HEK293 (cell line): ENCODE data around the gene CDH24.

Experiments used
- CTCF ChIA-PET: fragments of 350-600 bp; formaldehyde crosslinking; extraction: SDS; loops from one replicate; lab custom pipeline; 2021; ENCODE audit warnings: antibody characterized with exemption; lab: Yijun Ruan, JAX
- POLR2A ChIA-PET: fragments of 300-600 bp; formaldehyde crosslinking; extraction: SDS; loops from one replicate; lab custom pipeline; 2020; ENCODE audit warnings: antibody characterized with exemption, inconsistent platforms; lab: Yijun Ruan, JAX
- H3K27ac ChIP-seq: fragments of 200-500 bp; sonication (Bioruptor generic); 2 replicates; pipeline ENCODE4 v1.5.1; 2014; ENCODE audit warnings: low read depth, low read length, control low read depth, inconsistent platforms; ENCODE audit errors: extremely low read depth
- H3K36me3 ChIP-seq, 2 experiments: fragments of 200-500 bp in 1 of 2; sonication (Bioruptor generic) in 1 of 2; 1 replicate in 1 of 2; 2 replicates in 1 of 2; pipeline ENCODE4 v1.5.1; 2014 to 2017; ENCODE audit warnings: inconsistent platforms in 2 of 2, low read length in 2 of 2; ENCODE audit not compliant: control insufficient read depth in 2 of 2, insufficient read depth in 1 of 2
- H3K4me1 ChIP-seq: fragments of 200-500 bp; sonication (Bioruptor generic); 2 replicates; pipeline ENCODE4 v1.5.1; 2014; ENCODE audit warnings: mild to moderate bottlenecking, low read length, inconsistent platforms; ENCODE audit not compliant: control insufficient read depth, insufficient read depth
- H3K4me3 ChIP-seq: 2 replicates; pipeline ENCODE4 v1.5.1; 2011; ENCODE audit warnings: low read depth, mild to moderate bottlenecking, control low read depth, low read length, moderate library complexity
- H3K9me3 ChIP-seq: fragments of 200-500 bp; sonication (Bioruptor generic); 2 replicates; pipeline ENCODE4 v1.5.1; 2014; ENCODE audit warnings: low read depth, low read length, inconsistent platforms; ENCODE audit not compliant: control insufficient read depth, insufficient read depth
- IKZF3 ChIP-seq: fragments of 450-650 bp; IDR thresholded peaks from 2 replicates; pipeline ENCODE4 v1.5.0; 2018; ENCODE audit warnings: missing biosample characterization, mild to moderate bottlenecking, missing genetic modification characterization, moderate library complexity
- KLF16 ChIP-seq: fragments of 450-650 bp; formaldehyde crosslinking; IDR thresholded peaks from 2 replicates; pipeline ENCODE4 v1.5.1; 2017; ENCODE audit warnings: missing biosample characterization, missing genetic modification characterization
- KLF9 ChIP-seq: fragments of 450-650 bp; formaldehyde crosslinking; IDR thresholded peaks from 2 replicates; pipeline ENCODE4 v1.5.1; 2016; ENCODE audit warnings: missing biosample characterization, missing genetic modification characterization, low read depth
- MZF1 ChIP-seq: fragments of 450-650 bp; formaldehyde crosslinking; IDR thresholded peaks from 2 replicates; pipeline ENCODE4 v1.5.1; 2017; ENCODE audit warnings: missing biosample characterization, missing genetic modification characterization, borderline replicate concordance
- PRDM10 ChIP-seq: fragments of 450-650 bp; formaldehyde crosslinking; IDR thresholded peaks from 2 replicates; pipeline ENCODE4 v1.5.1; 2016; ENCODE audit warnings: missing biosample characterization, missing genetic modification characterization
- SCRT2 ChIP-seq: fragments of 450-650 bp; formaldehyde crosslinking; IDR thresholded peaks from 2 replicates; pipeline ENCODE4 v1.5.1; 2016; ENCODE audit warnings: missing biosample characterization, missing genetic modification characterization
- SETDB1 ChIP-seq: IDR thresholded peaks from one replicate; pipeline ENCODE4 v1.6.1; 2017; ENCODE audit warnings: mild to moderate bottlenecking, low read length, moderate library complexity, mixed read lengths; ENCODE audit not compliant: insufficient read length
- TCF7L2 ChIP-seq: IDR thresholded peaks from 2 replicates; pipeline ENCODE4 v1.6.1; 2011; ENCODE audit warnings: low read depth, mild to moderate bottlenecking, inconsistent platforms, low read length, moderate library complexity, borderline replicate concordance
- YY2 ChIP-seq: fragments of 450-650 bp; formaldehyde crosslinking; IDR thresholded peaks from 2 replicates; pipeline ENCODE4 v1.5.1; 2016; ENCODE audit warnings: missing biosample characterization, missing genetic modification characterization
- ZBTB17 ChIP-seq: fragments of 450-650 bp; formaldehyde crosslinking; IDR thresholded peaks from 2 replicates; pipeline ENCODE4 v1.5.1; 2016; ENCODE audit warnings: missing biosample characterization, missing genetic modification characterization
- ZBTB20 ChIP-seq: fragments of 450-650 bp; formaldehyde crosslinking; IDR thresholded peaks from 2 replicates; pipeline ENCODE4 v1.5.1; 2016; ENCODE audit warnings: missing biosample characterization, missing genetic modification characterization
- ZNF10 ChIP-seq: fragments of 450-650 bp; formaldehyde crosslinking; IDR thresholded peaks from 2 replicates; pipeline ENCODE4 v1.5.1; 2017; ENCODE audit warnings: missing biosample characterization, missing genetic modification characterization
- ZNF112 ChIP-seq: fragments of 450-650 bp; formaldehyde crosslinking; IDR thresholded peaks from 2 replicates; pipeline ENCODE4 v1.5.0; 2017; ENCODE audit warnings: missing biosample characterization, missing genetic modification characterization
- ZNF341 ChIP-seq: fragments of 450-650 bp; formaldehyde crosslinking; IDR thresholded peaks from 2 replicates; pipeline ENCODE4; 2016; ENCODE audit warnings: low read depth, missing biosample characterization, missing genetic modification characterization
- ZNF37A ChIP-seq: fragments of 450-650 bp; IDR thresholded peaks from 2 replicates; pipeline ENCODE4 v1.5.1; 2018; ENCODE audit warnings: missing biosample characterization, missing genetic modification characterization
- ZNF48 ChIP-seq: fragments of 450-650 bp; formaldehyde crosslinking; IDR thresholded peaks from 2 replicates; pipeline ENCODE4 v1.5.1; 2016; ENCODE audit warnings: missing biosample characterization, missing genetic modification characterization
- ZNF580 ChIP-seq: fragments of 450-650 bp; formaldehyde crosslinking; IDR thresholded peaks from 2 replicates; pipeline ENCODE4 v1.5.1; 2016; ENCODE audit warnings: missing biosample characterization, missing genetic modification characterization
- ZNF610 ChIP-seq: fragments of 450-650 bp; formaldehyde crosslinking; IDR thresholded peaks from 2 replicates; pipeline ENCODE4 v1.5.1; 2016; ENCODE audit warnings: missing biosample characterization, missing genetic modification characterization, borderline replicate concordance
- ZNF623 ChIP-seq: fragments of 450-650 bp; formaldehyde crosslinking; IDR thresholded peaks from 2 replicates; pipeline ENCODE4 v1.5.1; 2016; ENCODE audit warnings: missing biosample characterization, missing genetic modification characterization
- ZNF639 ChIP-seq: fragments of 450-650 bp; formaldehyde crosslinking; IDR thresholded peaks from 2 replicates; pipeline ENCODE4 v1.5.1; 2016; ENCODE audit warnings: missing biosample characterization, missing genetic modification characterization
- ZNF658 ChIP-seq: fragments of 450-650 bp; formaldehyde crosslinking; IDR thresholded peaks from 2 replicates; pipeline ENCODE4; 2016; ENCODE audit warnings: missing biosample characterization, missing genetic modification characterization
- ZNF664 ChIP-seq: fragments of 450-650 bp; formaldehyde crosslinking; IDR thresholded peaks from 2 replicates; pipeline ENCODE4 v1.5.1; 2016; ENCODE audit warnings: missing biosample characterization, missing genetic modification characterization
- ZSCAN30 ChIP-seq: fragments of 450-650 bp; IDR thresholded peaks from 2 replicates; pipeline ENCODE4 v1.5.1; 2018; ENCODE audit warnings: missing biosample characterization, mild to moderate bottlenecking, missing genetic modification characterization, moderate library complexity
- TF ChIP-seq, protein P1 (sequence below): fragments of 450-650 bp; formaldehyde crosslinking; IDR thresholded peaks from 2 replicates; pipeline ENCODE4 v1.5.1; 2016; ENCODE audit warnings: missing biosample characterization, missing genetic modification characterization
- TF ChIP-seq, protein P2 (sequence below): fragments of 450-650 bp; IDR thresholded peaks from 2 replicates; pipeline ENCODE4 v1.5.1; 2018; ENCODE audit warnings: missing biosample characterization, missing genetic modification characterization
- TF ChIP-seq, protein P3 (sequence below): fragments of 450-650 bp; formaldehyde crosslinking; IDR thresholded peaks from 2 replicates; pipeline ENCODE4 v1.5.1; 2016; ENCODE audit warnings: missing biosample characterization, missing genetic modification characterization

CDH24 gene

DNA sequence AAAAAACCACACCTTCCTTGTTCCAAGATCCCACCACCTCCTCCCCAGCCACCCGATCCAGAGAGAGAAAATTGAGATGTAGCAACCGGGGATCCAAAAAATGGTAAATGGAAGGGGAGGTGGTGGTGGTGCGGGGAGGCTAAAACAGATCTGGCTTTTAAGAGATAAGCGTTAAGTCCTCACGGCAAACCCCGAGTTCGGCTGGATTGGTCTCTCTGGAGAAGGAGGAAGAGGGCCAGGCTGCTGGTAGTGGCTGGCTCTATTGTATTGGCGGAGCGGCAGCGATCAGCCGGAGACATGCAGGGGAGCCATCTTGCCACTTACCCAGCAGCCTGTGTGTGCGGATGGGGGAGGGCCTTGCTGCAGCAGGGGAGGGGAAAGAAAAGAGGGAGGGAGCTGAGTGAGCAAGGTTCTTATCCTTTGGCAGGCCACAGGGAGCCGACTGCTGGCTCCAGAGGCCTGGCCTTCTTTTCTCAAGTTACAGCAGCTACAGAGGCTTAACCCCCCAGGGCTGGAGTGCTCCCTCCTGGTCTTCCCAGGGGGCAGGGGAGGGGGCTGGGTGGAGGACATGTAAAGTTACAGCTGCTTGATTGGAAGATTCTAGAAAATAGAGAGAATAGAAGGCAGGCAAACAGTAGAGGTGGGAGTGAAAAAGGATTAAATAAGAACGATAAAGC lies 14.1 kb upstream of the CDH24 start:
- ChIA-PET POLR2A (interaction anchor here (0.6 to 3.5 kb wide), 14 partner anchors 8 to 250 kb away, joined by 3 to 48 read pairs (median 4); partner anchors contain the start of genes ACIN1, AJUBA, C14orf119 and PABPN1), CTCF (interaction anchor here (0.6 to 4.0 kb wide), 14 partner anchors 9 to 1160 kb away, joined by 3 to 21 read pairs (median 8); partner anchors contain the start of genes ACIN1, C14orf119 and CDH24)
- Histone ChIP-seq H3K4me3 (peak overlapping the region; percentile 65), H3K4me1 (peaks cover 16% of the 10 kb centered on the region), H3K27ac (peak overlapping the region; percentile 84), H3K36me3 (peaks cover 28 to 59% of the 10 kb centered on the region in 2 experiments), H3K9me3 (no peaks in the 10 kb centered on the region)
- TF ChIP-seq, protein P1, sequence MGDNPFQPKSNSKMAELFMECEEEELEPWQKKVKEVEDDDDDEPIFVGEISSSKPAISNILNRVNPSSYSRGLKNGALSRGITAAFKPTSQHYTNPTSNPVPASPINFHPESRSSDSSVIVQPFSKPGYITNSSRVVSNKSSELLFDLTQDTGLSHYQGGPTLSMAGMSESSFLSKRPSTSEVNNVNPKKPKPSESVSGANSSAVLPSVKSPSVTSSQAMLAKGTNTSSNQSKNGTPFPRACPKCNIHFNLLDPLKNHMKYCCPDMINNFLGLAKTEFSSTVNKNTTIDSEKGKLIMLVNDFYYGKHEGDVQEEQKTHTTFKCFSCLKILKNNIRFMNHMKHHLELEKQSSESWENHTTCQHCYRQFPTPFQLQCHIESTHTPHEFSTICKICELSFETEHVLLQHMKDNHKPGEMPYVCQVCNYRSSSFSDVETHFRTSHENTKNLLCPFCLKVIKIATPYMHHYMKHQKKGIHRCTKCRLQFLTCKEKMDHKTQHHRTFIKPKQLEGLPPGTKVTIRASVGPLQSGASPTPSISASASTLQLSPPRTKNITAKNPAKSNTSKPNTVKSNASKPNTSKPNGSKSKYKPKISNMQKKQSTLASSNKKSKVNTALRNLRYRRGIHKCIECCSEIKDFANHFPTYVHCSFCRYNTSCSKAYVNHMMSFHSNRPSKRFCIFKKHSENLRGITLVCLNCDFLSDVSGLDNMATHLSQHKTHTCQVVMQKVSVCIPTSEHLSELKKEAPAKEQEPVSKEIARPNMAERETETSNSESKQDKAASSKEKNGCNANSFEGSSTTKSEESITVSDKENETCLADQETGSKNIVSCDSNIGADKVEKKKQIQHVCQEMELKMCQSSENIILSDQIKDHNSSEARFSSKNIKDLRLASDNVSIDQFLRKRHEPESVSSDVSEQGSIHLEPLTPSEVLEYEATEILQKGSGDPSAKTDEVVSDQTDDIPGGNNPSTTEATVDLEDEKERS (tag by site-specific recombination), result no peak
- TF ChIP-seq TCF7L2 (no peak; the same call in 1 of the 2 replicates), ZSCAN30 (tag by site-specific recombination) (peak; percentile 100), SCRT2 (no peak; the same call in 1 of the 2 replicates), YY2 (tag by site-specific recombination) (peak; percentile 52; the same call in 1 of the 2 replicates), ZNF48 (tag by site-specific recombination) (no peak), SETDB1 (no peak), ZNF341 (tag by site-specific recombination) (peak; percentile 14; the same call in 1 of the 2 replicates), ZNF580 (0 out of 2 replicates have a peak, but pooled peaks have one; percentile 6), ZNF610 (tag by site-specific recombination) (peak; percentile 77), KLF9 (tag by site-specific recombination) (peak; percentile 43; the same call in 1 of the 2 replicates), PRDM10 (peak; percentile 75), MZF1 (tag by site-specific recombination) (0 out of 2 replicates have a peak, but pooled peaks have one; percentile 19), ZBTB20 (tag by site-specific recombination) (peak; percentile 25), ZNF639 (tag by site-specific recombination) (0 out of 2 replicates have a peak, but pooled peaks have one; percentile 47), ZNF664 (tag by site-specific recombination) (no peak), ZNF10 (peak; percentile 100), ZNF658 (no peak), KLF16 (tag by site-specific recombination) (peak; percentile 44; the same call in 1 of the 2 replicates), ZNF37A (no peak), ZNF623 (no peak; the same call in 1 of the 2 replicates), IKZF3 (tag by site-specific recombination) (peak; percentile 94), ZNF112 (tag by site-specific recombination) (no peak), ZBTB17 (tag by site-specific recombination) (peak; percentile 88)
- TF ChIP-seq, protein P2, sequence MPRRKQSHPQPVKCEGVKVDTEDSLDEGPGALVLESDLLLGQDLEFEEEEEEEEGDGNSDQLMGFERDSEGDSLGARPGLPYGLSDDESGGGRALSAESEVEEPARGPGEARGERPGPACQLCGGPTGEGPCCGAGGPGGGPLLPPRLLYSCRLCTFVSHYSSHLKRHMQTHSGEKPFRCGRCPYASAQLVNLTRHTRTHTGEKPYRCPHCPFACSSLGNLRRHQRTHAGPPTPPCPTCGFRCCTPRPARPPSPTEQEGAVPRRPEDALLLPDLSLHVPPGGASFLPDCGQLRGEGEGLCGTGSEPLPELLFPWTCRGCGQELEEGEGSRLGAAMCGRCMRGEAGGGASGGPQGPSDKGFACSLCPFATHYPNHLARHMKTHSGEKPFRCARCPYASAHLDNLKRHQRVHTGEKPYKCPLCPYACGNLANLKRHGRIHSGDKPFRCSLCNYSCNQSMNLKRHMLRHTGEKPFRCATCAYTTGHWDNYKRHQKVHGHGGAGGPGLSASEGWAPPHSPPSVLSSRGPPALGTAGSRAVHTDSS (tag by site-specific recombination), result no peak
- TF ChIP-seq, protein P3, sequence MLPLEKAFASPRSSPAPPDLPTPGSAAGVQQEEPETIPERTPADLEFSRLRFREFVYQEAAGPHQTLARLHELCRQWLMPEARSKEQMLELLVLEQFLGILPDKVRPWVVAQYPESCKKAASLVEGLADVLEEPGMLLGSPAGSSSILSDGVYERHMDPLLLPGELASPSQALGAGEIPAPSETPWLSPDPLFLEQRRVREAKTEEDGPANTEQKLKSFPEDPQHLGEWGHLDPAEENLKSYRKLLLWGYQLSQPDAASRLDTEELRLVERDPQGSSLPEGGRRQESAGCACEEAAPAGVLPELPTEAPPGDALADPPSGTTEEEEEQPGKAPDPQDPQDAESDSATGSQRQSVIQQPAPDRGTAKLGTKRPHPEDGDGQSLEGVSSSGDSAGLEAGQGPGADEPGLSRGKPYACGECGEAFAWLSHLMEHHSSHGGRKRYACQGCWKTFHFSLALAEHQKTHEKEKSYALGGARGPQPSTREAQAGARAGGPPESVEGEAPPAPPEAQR (tag by site-specific recombination), result no peak
